DMS79 (cell line): ENCODE measurements around the gene FGD5.

Experiments used
- DNase-seq: peaks from one replicate; lab custom pipeline; 2025; lab: John Stamatoyannopoulos, UW

The FGD5 gene

GRCh38 chr3:14853271-14853951, 34.6 kb downstream of the FGD5 start:
- DNase-seq, result no peak

GRCh38 chr3:14857506-14857905, 38.7 kb downstream of the FGD5 start:
- no peak for DNase-seq

DNA sequence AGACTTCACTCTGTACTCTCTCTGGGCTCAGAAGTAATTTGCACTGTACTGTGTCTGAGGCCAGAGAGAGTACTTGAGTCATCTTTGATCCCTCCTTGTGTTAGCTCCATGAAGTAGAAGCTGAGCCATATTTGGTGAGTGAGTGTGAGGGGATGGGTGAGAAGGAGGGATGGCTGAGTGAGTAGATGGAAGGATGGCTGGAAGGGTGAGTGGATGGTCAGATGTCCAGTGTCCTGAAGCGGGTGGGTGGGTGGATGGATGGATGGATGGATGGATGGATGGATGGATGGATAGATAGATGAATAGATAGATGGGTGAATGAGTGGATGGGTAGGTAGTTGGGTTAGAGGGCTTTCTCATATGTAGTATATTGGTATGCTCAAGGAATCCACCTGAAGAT, 39.3 kb downstream of the FGD5 start:
- no peak for DNase-seq

DNA sequence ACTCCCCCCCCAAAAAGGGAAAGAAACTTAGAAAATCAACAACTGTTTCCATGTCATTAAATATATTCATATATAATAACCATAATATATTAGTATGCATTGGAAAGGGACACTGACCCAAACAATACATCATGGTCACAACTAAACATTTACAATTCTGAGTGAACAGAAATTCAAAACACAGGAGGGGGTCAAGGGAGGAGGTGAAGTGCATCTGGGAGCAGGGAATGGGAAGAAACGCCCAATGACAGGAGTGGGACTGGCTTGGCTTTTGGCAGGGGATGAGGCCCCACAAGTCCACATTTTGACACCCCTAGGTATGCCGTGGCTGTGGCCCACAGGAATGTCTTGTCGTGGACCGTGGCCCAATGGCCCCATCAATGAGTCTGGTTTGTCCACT, 41.1 kb downstream of the FGD5 start:
- DNase-seq, result no peak

- DNase-seq, result no peak
Observed at GRCh38 chr3:14861031-14861430, 42.3 kb downstream of the FGD5 start.

- DNase-seq, result no peak
Observed at GRCh38 chr3:14861446-14862302, 42.9 kb downstream of the FGD5 start.

- no peak for DNase-seq
Observed at GRCh38 chr3:14862303-14862660, 43.5 kb downstream of the FGD5 start.

DNA sequence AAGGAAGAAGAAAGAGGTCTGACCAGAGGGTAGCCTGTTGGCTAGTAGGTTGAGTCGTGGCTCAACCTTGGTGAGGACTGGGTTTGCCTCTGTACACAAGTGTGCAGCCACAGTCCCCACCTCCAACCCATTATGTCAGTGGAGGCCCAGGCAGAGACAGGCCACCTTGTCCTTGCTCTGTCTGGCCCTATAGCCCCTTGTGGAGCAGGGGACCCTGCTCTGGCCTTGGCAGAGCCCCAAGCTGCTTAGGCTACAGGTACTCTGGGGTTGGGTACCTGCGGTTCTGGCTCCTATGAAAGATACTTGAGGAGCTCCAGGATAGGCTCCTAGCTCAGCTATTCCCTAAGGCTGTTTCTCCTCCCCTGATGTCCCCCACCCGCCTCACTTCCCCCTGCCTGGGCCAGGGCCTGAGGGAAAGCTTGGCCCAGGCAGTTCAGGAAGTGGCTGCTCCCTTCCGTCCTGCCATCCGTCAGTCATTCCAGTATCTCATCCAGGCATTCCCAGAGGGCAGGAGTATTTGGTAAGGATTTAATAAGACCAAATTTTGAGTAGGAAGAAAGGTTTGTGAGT, 44.0 kb downstream of the FGD5 start:
- no peak for DNase-seq

DNA sequence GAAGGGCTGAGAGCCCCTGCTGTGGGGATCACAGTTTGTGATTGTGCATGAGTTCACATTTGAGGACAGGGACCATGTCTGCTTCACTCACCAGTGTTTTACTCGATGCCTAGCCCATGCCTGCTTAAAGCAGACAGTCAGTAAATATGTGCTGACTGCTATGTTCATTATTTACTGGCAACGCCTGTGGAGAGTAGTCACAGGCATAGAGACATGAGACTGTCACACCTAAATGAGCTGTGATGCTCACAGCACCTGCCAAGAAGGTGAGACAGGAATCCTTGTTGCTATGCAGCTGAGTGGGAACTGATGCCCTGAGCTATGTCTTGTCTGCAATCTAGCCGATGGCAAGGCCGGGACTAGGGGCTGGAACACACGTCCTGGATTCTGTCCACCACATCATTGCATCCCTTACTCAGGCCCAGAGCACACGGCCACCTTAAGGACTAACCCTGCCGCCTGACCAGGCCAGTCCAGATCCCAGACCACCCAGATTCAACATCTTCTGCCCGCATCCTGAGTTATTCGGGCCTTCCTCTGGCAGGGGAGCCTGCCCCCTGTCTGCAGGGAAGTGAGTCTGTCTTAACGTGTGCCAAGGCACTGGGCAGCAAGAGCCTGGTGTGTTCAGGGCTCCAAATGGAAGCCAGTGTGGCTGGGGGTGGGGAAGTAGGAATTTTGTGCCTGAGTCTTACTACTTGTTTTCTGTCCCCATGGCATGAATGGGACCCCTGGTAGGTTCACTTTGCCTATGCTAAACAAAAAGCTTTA, 44.8 kb downstream of the FGD5 start:
- no peak for DNase-seq

- no peak for DNase-seq
Observed at GRCh38 chr3:14864131-14864530, 45.4 kb downstream of the FGD5 start.

GRCh38 chr3:14866627-14867026, 47.9 kb downstream of the FGD5 start:
- no peak for DNase-seq

DNA sequence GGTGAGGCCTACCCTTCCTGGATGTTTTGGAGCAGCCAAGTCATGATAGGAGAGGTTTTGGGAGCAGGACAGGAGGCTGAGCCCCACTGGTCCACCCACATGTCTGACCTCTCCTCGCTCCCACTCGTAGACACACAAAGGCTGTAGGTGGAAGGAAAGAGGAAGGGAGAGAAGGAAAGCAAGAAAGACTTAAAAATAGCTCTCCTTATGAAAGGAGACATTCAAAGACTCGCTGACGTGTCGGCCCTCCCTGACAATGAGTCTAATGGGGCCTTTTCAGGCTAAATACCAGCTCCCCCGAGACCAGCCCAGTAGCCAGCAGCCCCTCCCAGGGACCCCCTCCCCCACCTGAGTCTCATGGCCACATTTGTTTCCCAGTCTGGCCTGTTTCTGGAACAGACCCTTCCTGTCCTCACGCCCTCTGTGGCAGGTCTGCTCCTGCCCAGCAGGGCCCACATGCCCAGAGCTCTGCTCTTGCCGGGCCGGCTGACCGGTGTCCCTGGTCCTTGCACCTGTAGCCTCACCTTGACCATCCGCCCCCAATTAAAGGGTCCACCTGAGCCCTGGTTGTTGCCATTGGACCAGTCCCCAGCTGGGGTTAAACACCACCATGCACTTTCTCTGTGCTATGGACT, 49.3 kb downstream of the FGD5 start:
- no peak for DNase-seq

GRCh38 chr3:14869917-14870782, 51.4 kb downstream of the FGD5 start:
- DNase-seq, result no peak

DNA sequence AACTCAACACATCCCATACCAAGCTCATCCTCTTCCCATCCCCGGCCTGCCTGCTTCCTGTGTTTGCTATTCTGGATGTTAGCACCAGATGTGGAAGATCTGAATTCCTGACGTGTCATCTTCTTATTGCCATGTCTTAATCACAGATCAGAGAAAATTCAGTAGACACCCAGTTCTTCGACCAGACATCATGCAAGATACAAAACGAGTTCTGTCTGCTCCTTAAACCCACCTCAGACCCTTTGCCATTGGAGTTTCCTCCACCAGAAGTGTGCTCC, 52.0 kb downstream of the FGD5 start:
- DNase-seq, result no peak

- DNase-seq, result no peak
Observed at GRCh38 chr3:14871456-14872200, 52.9 kb downstream of the FGD5 start.

DNA sequence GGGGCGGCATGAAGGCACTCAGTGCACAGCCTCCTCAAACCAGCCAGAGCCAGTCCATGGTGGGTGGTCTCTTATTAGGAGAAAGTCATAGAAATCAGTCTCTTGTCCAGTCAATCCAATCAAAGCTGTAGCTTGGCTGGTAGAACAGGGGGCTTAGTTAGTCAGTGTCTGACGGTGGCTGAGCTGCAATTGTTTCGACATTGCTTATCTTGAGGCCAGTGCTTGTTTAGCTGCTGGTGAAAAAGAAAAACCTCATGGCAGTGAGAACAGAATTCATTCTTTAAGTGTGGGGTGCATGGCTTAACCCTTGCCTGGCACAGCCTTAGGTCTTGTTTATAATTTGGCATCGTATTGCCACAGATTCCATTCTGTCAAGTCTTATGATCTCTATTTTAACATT, 53.9 kb downstream of the FGD5 start:
- DNase-seq, result no peak

DNA sequence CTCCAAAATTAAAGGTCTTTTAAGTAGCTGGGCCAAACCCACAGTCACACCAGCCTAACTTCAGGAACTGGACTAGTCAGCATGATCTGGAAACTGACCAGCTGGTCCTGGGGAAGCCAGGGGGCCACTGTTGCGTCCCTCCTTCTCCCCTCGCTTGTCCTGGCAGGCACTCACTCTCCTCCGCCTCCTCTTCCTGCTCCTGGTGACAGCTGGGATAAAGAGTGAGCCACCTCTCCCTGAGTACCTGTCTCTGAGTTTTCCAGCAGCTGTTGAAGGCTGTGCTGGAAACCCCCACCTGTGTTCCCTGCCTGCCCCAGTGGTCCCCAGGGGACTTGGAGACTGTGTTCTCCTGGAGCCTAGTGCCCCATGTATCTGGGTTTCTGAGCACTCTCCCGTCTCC, 56.0 kb downstream of the FGD5 start:
- no peak for DNase-seq

DNA sequence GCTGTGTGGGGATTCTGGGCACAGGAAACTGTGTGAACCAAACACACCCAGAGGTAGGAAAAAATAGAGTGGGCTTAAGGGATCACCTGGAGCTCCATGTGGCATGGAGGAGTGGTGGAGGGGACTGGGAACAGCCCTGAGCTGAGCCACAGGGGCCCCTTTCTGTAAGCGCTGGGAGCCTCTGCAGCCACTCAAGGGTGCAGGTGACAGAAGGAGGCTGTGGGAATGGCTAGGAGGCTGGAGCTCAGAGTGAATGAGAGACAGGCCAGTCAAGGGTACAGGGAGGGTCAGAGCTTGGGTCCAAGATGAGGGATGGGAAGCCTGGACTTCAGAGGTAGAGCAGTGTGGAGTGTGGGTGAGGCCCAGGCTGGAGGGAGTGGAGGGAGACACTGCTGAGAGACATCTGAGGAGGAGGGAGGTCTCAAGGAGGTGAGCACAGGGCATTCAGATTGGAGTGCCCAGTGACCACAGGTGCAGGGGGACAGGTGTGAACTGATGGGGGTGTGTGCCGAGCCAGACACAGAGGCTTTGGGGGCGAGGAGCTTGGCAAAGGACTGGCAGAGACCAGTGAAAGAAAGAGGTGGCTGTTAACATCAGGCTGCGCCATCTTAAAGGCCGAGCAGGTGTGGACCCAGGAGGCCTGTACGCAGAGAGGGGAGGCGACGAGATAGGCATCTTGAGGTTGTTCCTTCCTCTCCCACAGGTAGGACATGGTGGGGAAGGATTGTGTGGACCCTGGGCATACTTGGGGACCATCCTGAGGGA, 56.8 kb downstream of the FGD5 start:
- DNase-seq, result no peak

- no peak for DNase-seq
Observed at GRCh38 chr3:14876921-14877333, 58.2 kb downstream of the FGD5 start.

DNA sequence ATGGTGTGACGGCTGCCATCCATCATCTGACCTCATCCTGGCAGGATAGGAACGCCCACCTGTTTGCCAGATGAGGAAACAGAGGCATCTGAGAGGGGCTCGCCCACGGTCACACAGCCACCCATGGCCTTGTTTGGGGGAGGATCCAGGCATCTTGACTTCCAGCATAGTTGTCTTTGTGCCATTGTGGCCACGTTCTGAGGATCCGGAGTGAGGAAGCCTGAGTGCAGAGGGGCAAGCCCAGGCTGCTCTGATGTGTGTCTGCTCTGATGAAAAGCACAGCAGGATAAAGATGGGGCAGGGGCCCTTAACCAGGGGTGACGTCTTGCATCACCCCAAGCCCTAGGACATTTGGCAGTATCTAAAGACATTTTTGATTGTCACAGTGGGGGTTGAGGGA, 58.7 kb downstream of the FGD5 start:
- DNase-seq, result no peak
